Hepatocyte (in vitro differentiated cells): ENCODE results near the gene OGDH. TPM values are rescaled to one million over a fixed set of nuclear protein-coding genes. Genes with fewer than 3 reads are reported as not detected.

ENCODE experiments used
- DNase-seq: peaks from one replicate; pipeline ENCODE4 v3.0.0-alpha.2; 2016; ENCODE audit warnings: low spot score
- H2AFZ ChIP-seq: fragments of 200-600 bp; sonication (generic); 2 replicates; pipeline ENCODE4 v1.6.0; 2016; ENCODE audit warnings: antibody characterized with exemption, mild to moderate bottlenecking
- H3K27ac ChIP-seq: fragments of 200-600 bp; sonication (generic); 2 replicates; pipeline ENCODE4 v1.5.1; 2016; ENCODE audit warnings: mild to moderate bottlenecking
- H3K27me3 ChIP-seq: fragments of 200-600 bp; sonication (generic); 2 replicates; pipeline ENCODE4 v1.6.1; 2016
- H3K36me3 ChIP-seq: fragments of 200-600 bp; sonication (generic); replicated peaks from 2 replicates; pipeline ENCODE4 v1.5.1; 2016; ENCODE audit warnings: low read depth; ENCODE audit not compliant: insufficient read depth
- H3K4me1 ChIP-seq: fragments of 200-600 bp; sonication (generic); 2 replicates; pipeline ENCODE4 v1.5.1; 2016; ENCODE audit warnings: mild to moderate bottlenecking, moderate library complexity; ENCODE audit not compliant: insufficient read depth
- H3K4me2 ChIP-seq: fragments of 200-600 bp; sonication (generic); 2 replicates; pipeline ENCODE4 v1.6.0; 2016
- H3K4me3 ChIP-seq: fragments of 200-600 bp; sonication (generic); 2 replicates; pipeline ENCODE4 v1.5.1; 2016; ENCODE audit warnings: mild to moderate bottlenecking
- H3K79me2 ChIP-seq: fragments of 200-600 bp; sonication (generic); 2 replicates; pipeline ENCODE4 v1.6.0; 2017; ENCODE audit warnings: mild to moderate bottlenecking
- H3K9me2 ChIP-seq: fragments of 200-600 bp; sonication (generic); replicated peaks from 2 replicates; pipeline ENCODE4 v1.6.0; 2017; ENCODE audit warnings: mild to moderate bottlenecking; ENCODE audit not compliant: insufficient read depth
- H3K9me3 ChIP-seq: fragments of 200-600 bp; sonication (generic); 2 replicates; pipeline ENCODE4 v1.5.1; 2016; ENCODE audit warnings: low read depth, mild to moderate bottlenecking
- H4K20me1 ChIP-seq: fragments of 200-600 bp; sonication (generic); 2 replicates; pipeline ENCODE4 v1.6.0; 2016; ENCODE audit warnings: mild to moderate bottlenecking; ENCODE audit not compliant: insufficient read depth, poor library complexity, severe bottlenecking
- CTCF ChIP-seq: fragments of 200-600 bp; sonication (generic); IDR thresholded peaks from 2 replicates; pipeline ENCODE4 v1.5.1; 2016; ENCODE audit warnings: antibody characterized with exemption, mild to moderate bottlenecking; ENCODE audit not compliant: poor library complexity
- EZH2 ChIP-seq: fragments of 200-600 bp; sonication (generic); IDR thresholded peaks from 2 replicates; pipeline ENCODE4 v1.6.1; 2016; ENCODE audit warnings: antibody characterized with exemption, mild to moderate bottlenecking, borderline replicate concordance
- EZH2phosphoT487 ChIP-seq: fragments of 200-600 bp; sonication (generic); IDR thresholded peaks from one replicate; pipeline ENCODE4 v1.6.1; 2018; ENCODE audit warnings: antibody characterized with exemption, mild to moderate bottlenecking, low read depth, moderate library complexity; ENCODE audit not compliant: unreplicated experiment, severe bottlenecking
- WGBS: methylation state at CpG from one replicate; pipeline ENCODE4 v1.1.6; 2016; ENCODE audit warnings: low lambda C conversion rate; ENCODE audit errors: missing lambda C conversion rate; 5-methylcytosine and 5-hydroxymethylcytosine counted together
- polyA plus RNA-seq: library from polyadenylated mRNA; unstranded; fragments of >200 nt; fragmentation: Nextera tagmentation; extraction: Ambion mirVana; gene quantifications from 2 replicates; pipeline ENCODE4 v1.2.1, GENCODE V29; 2016
- total RNA-seq: library from RNA; depleted of rRNA; stranded (reverse); fragments of >200 nt; gene quantifications from 2 replicates; pipeline ENCODE4 v1.2.3, GENCODE V29; 2014

Gene OGDH
- total and polyA plus RNA-seq, 2 experiments from 2014 or later, result 40.8 to 65.3 TPM

GRCh38 chr7:44673324-44673723 lies 66.9 kb downstream of the OGDH start:
- Histone ChIP-seq H4K20me1 (no peaks in the 10 kb centered on the region), H3K4me1 (no peaks in the 10 kb centered on the region), H3K79me2 (no peaks in the 10 kb centered on the region), H3K9me2 (no peaks in the 10 kb centered on the region), H3K36me3 (no peaks in the 10 kb centered on the region), H3K27ac (no peak overlapping the region), H3K4me2 (no peak overlapping the region), H2AFZ (no peak overlapping the region), H3K9me3 (no peaks in the 10 kb centered on the region), H3K27me3 (no peaks in the 10 kb centered on the region), H3K4me3 (no peak overlapping the region)
- 95% methylated on average over 2 of the region's 2 CpGs for WGBS
- no peak for DNase-seq
- TF ChIP-seq EZH2phosphoT487 (no peak), CTCF (no peak), EZH2 (no peak)

GRCh38 chr7:44673771-44674170 lies 67.3 kb downstream of the OGDH start:
- TF ChIP-seq EZH2phosphoT487 (no peak), EZH2 (no peak), CTCF (no peak)
- H3K79me2 ChIP-seq, result no peaks in the 10 kb centered on the region
- WGBS, result 98% methylated on average over 6 of the region's 6 CpGs
- no peak overlapping the region for H2AFZ ChIP-seq
- H3K9me2 ChIP-seq, result no peaks in the 10 kb centered on the region
- H3K4me2 ChIP-seq, result no peak overlapping the region
- no peaks in the 10 kb centered on the region for H4K20me1 ChIP-seq
- H3K27me3 ChIP-seq, result no peaks in the 10 kb centered on the region
- H3K27ac ChIP-seq, result no peak overlapping the region
- no peak for DNase-seq
- H3K9me3 ChIP-seq, result no peaks in the 10 kb centered on the region
- H3K36me3 ChIP-seq, result no peaks in the 10 kb centered on the region
- no peak overlapping the region for H3K4me3 ChIP-seq
- no peaks in the 10 kb centered on the region for H3K4me1 ChIP-seq

GRCh38 chr7:44674381-44674780 lies 68.0 kb downstream of the OGDH start:
- no peak overlapping the region for H3K27ac ChIP-seq
- 99% methylated on average over 7 of the region's 7 CpGs for WGBS
- no peaks in the 10 kb centered on the region for H3K9me2 ChIP-seq
- no peak for DNase-seq
- no peaks in the 10 kb centered on the region for H3K4me1 ChIP-seq
- no peaks in the 10 kb centered on the region for H4K20me1 ChIP-seq
- H3K27me3 ChIP-seq, result no peaks in the 10 kb centered on the region
- H3K36me3 ChIP-seq, result no peaks in the 10 kb centered on the region
- no peak overlapping the region for H3K4me3 ChIP-seq
- H3K4me2 ChIP-seq, result no peak overlapping the region
- H2AFZ ChIP-seq, result no peak overlapping the region
- no peaks in the 10 kb centered on the region for H3K79me2 ChIP-seq
- TF ChIP-seq EZH2phosphoT487 (no peak), EZH2 (no peak), CTCF (no peak)
- H3K9me3 ChIP-seq, result no peaks in the 10 kb centered on the region

GRCh38 chr7:44676776-44677175 lies 70.3 kb downstream of the OGDH start:
- Histone ChIP-seq H2AFZ (no peak overlapping the region), H3K4me3 (no peak overlapping the region), H3K9me3 (no peaks in the 10 kb centered on the region), H3K79me2 (no peaks in the 10 kb centered on the region), H3K27me3 (no peaks in the 10 kb centered on the region), H3K4me1 (no peaks in the 10 kb centered on the region), H3K9me2 (no peaks in the 10 kb centered on the region), H4K20me1 (no peaks in the 10 kb centered on the region), H3K27ac (no peak overlapping the region), H3K36me3 (no peaks in the 10 kb centered on the region), H3K4me2 (no peak overlapping the region)
- no peak for TF ChIP-seq CTCF
- TF ChIP-seq EZH2phosphoT487, result no peak
- TF ChIP-seq EZH2, result no peak
- WGBS, result 91% methylated on average over 4 of the region's 4 CpGs
- no peak for DNase-seq
